D721Med (cell line): ENCODE measurements around the gene SLC4A9.
"Not testable (repeated sequence)": the region's sequence is repeated elsewhere in the genome, so short reads cannot be mapped to it uniquely, and the experiment has no call there.

Experiments used
- DNase-seq: peaks from one replicate; pipeline ENCODE4 v3.0.0; 2011; ENCODE audit warnings: low spot score; ENCODE audit not compliant: insufficient read length
- FAIRE-seq: peaks from 2 replicates; lab custom pipeline; 2011; peaks lifted over from hg19 to GRCh38; lab: Jason Lieb, UNC
- TF ChIP-seq, protein P1 (sequence below): IDR thresholded peaks from 2 replicates; pipeline ENCODE4 v1.5.1; 2012; ENCODE audit warnings: mild to moderate bottlenecking, control low read depth; ENCODE audit not compliant: insufficient read depth; ENCODE audit errors: missing control alignments

Gene SLC4A9

DNA sequence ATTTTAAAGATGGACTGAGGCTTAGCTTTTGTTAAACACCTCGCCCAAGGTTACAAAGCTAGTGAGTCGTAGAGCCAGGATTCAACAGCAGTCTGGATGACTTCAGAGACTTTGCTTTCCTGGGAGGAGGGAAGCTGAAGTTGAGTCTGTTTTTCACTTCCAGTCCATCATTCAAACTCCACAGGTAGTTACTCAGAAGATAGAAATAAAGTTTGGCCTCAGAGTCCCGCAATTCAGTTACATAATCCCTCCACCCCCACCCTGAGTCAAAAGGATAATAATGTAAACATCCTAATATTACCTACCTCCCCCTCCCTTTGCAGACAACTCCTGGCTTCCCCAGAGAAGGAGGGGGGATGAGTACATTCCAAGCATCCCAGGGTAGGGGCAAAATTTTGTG is 21.7 kb upstream of the SLC4A9 start:
- TF ChIP-seq, protein P1, sequence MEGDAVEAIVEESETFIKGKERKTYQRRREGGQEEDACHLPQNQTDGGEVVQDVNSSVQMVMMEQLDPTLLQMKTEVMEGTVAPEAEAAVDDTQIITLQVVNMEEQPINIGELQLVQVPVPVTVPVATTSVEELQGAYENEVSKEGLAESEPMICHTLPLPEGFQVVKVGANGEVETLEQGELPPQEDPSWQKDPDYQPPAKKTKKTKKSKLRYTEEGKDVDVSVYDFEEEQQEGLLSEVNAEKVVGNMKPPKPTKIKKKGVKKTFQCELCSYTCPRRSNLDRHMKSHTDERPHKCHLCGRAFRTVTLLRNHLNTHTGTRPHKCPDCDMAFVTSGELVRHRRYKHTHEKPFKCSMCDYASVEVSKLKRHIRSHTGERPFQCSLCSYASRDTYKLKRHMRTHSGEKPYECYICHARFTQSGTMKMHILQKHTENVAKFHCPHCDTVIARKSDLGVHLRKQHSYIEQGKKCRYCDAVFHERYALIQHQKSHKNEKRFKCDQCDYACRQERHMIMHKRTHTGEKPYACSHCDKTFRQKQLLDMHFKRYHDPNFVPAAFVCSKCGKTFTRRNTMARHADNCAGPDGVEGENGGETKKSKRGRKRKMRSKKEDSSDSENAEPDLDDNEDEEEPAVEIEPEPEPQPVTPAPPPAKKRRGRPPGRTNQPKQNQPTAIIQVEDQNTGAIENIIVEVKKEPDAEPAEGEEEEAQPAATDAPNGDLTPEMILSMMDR = no peak
- DNase-seq (no peak), FAIRE-seq (no peak)

DNA sequence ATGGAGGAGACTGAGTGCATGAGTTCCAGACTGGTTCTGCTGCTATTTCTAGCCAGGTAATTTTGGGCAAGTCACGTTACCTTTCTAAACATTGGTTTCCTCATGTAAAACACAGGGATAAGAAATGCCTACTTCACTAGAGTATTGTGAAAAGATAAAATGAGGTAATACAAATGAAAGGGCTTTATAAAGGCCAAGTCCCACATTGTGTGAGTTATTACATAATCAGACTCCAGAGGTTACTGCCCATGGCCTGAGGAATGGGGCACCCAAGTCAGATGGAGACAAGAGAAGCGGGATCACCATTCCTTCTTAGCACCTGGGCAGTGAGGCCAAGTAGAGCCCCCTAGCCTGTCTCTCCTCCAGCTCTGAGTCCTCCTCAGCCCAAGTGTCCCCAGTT is 21.1 kb upstream of the SLC4A9 start:
- no peak for DNase-seq
- TF ChIP-seq, protein P1 = no peak
- no peak for FAIRE-seq

DNA sequence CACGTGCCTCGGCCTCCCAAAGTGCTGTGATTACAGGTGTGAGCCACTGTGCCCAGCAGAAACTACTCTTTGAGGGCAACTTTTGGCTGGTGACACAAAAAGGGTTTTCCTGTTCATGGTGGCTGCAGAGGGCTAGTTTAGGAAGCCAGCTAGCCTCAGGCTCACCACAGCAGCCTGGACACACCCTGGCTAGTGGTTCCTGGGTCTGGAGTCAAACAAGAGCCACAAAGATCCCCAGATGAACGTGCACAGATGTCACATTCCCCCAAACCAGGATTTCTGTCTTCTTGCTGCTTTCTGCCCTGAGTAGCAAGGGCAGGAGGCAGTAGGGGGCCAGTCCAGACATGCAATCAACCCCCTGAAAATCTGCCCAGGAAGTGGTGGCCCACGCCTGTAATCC is 20.4 kb upstream of the SLC4A9 start:
- DNase-seq (no peak), FAIRE-seq (no peak)
- TF ChIP-seq, protein P1 = no peak

DNA sequence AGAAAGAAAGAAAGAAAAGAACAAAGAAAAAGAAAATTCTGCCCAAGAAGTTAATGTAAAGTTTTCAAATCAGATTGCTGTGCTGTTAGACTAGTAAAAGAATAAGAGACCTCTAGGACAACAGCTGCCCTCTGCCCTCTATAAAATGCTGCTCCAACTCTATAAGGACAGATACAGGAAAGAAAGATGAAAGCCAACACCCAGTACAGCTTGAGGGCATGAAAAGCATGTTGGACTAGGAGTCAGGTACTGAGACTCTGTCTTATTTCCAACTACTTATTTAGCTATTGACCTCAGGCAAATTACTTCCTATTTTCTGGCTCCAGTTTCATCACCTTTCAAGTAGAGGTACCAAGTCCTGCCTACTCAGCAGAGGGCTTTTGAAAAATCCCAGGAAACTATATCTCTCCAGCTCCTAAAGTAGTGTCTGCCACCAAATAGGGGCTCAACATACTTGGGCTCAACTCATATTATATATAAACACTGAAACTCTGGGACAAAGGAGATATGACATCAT is 19.3 kb upstream of the SLC4A9 start:
- no peak for FAIRE-seq
- DNase-seq = no peak
- TF ChIP-seq, protein P1 = no peak

DNA sequence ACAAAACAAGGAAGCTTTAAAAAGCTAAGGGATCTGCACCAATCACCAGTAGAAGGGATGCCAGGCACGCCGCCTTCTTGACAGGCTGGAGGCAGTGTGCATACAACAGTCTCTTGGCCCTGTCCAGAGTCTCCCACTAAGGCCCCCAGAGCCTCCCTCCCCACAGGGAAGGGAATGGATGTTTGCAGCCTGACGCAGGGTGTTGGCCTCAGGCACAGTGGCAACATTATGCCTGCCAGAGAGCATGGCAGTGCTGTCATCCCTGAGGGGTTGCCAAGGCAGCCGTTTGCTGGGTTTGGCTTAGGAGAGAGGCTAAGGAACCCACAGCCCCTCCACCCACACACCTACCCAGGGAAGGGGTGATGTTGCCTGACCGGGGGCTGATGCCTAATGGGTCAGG is 18.4 kb upstream of the SLC4A9 start:
- no peak for DNase-seq
- no peak for FAIRE-seq
- TF ChIP-seq, protein P1 = no peak

DNA sequence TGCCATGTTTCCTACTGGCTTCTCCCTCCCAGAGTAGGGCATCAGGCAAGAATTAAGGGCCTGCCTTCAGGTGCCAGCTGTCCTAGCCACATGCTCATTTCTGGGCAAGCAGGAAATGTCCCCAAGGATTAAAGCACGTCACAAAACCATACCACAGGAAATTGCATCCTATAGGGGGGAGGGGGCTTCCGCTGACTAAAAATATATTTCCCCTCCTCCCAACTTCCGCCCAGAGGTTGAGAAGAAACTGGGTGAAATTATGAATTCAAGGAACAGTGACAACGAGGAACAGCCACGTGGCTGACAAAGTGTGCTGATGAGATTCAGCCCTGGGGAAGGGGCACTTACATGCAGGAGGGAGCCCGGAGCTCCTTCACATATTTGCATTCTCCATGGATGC is 17.7 kb upstream of the SLC4A9 start:
- FAIRE-seq (no peak), DNase-seq (no peak)
- TF ChIP-seq, protein P1 = no peak

DNA sequence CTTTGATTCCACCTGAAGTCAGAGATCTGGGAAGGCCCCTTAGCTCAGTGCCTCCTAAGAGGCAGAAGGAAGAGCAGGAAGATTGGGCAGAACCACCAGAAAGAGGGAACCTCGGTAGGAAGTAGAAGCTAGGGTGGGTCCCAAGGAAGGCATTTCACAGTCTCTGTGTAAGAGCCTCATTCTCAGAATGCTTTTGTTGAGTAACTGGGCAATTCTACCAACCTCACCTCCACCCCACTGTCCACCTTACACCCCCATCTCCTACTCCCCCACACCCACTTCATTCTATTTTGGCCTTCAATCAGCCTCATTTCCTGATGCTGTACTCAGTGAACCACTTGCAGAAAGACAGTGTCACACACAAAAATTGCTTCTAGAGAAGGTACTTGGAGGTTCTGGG is 17.1 kb upstream of the SLC4A9 start:
- FAIRE-seq (no peak), DNase-seq (no peak)
- TF ChIP-seq, protein P1 = no peak

DNA sequence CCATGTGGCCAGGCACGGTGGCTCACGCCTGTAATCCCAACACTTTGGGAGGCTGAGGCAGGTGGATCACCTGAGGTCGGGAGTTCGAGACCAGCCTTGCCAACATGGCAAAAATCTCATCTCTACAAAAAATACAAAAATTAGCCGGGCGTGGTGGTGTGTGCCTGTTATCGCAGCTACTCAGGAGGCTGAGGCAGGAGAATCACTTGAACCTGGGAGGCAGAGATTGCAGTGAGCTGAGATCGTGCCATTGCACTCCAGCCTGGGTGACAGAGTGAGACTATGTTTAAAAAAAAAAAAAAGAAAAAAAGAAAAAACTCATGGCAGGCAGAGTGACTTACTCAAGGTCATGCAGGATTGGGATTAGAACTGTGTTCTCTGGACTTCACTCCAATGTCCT is 16.1 kb upstream of the SLC4A9 start:
- not testable (repeated sequence) for DNase-seq, FAIRE-seq
